GM12874 (cell line): ENCODE data around the gene TNRC6B.

Source experiments
- TF ChIP-seq, protein P1 (sequence below): IDR thresholded peaks from 2 replicates; pipeline ENCODE4 v1.5.1; 2011; ENCODE audit warnings: low read depth, mild to moderate bottlenecking, control low read depth, low read length, moderate library complexity; ENCODE audit not compliant: insufficient read depth

Gene TNRC6B

DNA sequence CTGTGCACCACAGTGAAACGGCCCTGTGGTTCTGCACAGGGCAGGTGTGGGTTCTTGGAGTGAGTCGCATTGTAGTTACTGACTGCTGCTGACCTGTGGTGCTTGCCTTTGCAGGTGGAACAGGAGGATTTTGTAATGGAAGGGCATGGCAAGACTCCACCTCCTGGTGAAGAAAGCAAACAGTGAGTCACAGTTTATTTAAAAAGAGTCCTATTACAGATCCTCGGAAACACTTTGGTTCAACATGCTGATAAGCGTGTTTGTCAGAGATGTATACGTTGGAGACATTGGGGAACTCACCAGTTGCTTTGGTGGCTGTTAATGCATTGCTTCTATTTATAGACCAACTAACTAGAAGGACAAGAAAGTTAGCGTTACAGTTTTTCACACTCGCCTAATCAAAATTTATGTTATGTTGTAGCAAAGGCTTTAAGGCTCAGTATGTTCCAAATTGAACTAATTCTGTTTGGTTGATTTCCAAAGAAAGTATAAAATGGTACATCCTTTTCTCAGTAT, 21.7 kb upstream of the TNRC6B start:
- TF ChIP-seq, protein P1, sequence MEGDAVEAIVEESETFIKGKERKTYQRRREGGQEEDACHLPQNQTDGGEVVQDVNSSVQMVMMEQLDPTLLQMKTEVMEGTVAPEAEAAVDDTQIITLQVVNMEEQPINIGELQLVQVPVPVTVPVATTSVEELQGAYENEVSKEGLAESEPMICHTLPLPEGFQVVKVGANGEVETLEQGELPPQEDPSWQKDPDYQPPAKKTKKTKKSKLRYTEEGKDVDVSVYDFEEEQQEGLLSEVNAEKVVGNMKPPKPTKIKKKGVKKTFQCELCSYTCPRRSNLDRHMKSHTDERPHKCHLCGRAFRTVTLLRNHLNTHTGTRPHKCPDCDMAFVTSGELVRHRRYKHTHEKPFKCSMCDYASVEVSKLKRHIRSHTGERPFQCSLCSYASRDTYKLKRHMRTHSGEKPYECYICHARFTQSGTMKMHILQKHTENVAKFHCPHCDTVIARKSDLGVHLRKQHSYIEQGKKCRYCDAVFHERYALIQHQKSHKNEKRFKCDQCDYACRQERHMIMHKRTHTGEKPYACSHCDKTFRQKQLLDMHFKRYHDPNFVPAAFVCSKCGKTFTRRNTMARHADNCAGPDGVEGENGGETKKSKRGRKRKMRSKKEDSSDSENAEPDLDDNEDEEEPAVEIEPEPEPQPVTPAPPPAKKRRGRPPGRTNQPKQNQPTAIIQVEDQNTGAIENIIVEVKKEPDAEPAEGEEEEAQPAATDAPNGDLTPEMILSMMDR, result 0 out of 2 replicates have a peak, but pooled peaks have one; percentile 6

- TF ChIP-seq, protein P1, result no peak
Measured at GRCh38 chr22:40157330-40157945, 20.3 kb upstream of the TNRC6B start.

DNA sequence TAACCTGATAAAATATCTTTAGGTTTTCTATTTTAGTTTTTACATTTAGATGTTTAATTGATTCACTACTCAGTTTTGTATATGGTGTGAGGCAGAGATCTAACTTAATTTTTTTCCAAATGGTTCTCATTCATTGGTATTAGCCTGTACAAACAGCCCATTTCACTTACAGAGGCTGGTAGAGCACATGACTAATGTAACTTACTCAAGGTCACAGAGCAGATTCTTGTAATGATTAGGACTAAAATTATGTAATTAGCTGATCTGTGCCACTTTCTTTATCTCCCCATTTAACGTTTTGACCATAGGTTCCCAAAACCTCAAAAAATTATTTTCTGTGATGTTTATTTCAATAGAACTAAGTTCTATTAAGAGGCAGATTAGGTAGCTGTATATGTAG, 16.5 kb upstream of the TNRC6B start:
- TF ChIP-seq, protein P1, result no peak

DNA sequence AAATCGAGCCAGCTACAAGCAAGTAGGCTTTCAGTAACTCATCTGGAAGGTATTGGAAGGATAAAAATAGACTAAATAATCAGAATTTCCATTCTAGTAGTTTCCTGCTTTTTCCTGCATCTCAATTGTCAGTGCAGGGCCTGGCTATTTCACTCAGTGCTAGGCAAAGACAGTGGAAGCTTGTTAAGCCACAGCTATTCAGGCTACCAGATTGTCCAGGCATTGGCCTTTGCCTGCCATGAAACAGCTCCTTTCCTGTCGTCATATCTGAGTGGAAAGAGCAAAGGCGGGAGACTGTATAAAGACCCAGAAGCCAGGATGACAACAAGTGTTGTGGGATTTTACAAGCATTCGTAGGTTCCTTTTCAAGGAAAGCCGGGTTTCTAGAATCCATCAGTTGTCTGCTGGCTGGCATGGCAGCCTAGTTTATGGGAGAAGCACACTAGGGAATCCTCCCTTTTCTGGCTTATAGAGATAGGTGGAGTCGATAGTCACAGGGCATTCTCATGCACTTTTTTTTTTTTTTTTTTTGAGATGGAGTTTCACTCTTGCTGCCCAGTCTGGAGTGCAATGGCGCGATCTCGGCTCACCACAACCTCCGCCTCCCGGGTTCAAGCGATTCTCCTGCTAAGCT, 2.0 kb upstream of the TNRC6B start:
- TF ChIP-seq, protein P1, result no peak

DNA sequence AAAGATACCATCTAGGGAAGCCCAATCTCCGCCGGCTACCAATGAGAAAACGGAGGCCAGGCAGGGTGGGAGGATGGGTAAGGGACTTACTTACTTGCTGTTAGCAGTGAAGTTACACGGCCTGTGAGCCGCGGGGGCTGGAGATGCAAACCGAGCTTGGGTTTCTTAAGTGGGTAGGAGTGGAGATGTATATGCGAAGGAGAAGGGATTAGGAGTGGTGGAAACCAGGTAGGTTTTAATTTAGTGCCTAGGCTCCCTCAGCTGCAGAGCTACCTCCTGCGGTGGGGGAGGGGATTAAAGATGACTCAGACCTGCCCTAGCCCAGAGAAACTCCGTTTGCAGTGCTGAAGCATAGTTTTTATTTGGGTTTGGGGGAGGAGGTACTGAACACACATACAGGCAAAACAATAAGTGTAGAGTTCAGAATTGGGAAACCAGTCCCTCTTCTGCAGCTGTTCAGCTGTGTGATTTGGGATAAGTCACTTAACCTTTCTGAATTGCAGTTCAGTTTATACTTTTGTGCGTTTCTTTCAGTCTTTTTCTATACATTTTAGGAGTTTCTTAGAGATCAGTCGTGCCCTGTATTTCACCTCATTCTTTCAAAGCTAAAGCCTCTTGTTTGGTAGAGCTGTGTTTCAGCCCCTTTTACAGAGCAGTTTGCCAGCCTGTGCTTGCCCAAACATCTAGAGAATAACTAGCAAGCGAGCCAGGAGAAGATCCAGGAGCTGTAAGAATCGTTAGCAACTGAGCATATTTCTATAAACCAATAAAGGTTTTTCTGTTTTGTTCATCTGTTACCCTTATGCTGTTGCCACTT, 596 bp upstream of the TNRC6B start:
- TF ChIP-seq, protein P1, result no peak

GRCh38 chr22:40178417-40179409, 988 bp downstream of the TNRC6B start:
- TF ChIP-seq, protein P1, result no peak
